HepG2 (cell line): ENCODE measurements around the gene SMCO4.

Experiments used
- CBFB ChIP-seq: sonication (generic); formaldehyde crosslinking; IDR thresholded peaks from 2 replicates; pipeline ENCODE4 v1.4.0; 2020; ENCODE audit warnings: missing genetic modification reagents
- CHD2 ChIP-seq: IDR thresholded peaks from 2 replicates; pipeline ENCODE4 v1.6.1; 2011; ENCODE audit warnings: low read depth, low read length, improper control_type of control experiment
- FOXA1 ChIP-seq, 2 experiments: fragments of 450-650 bp in 1 of 2; sonication (generic) in 1 of 2; formaldehyde crosslinking in 1 of 2; IDR thresholded peaks; 2 replicates each; pipeline versions ENCODE4 v1.4.0 to v1.6.1; 2016 to 2020; ENCODE audit warnings: missing genetic modification reagents in 1 of 2
- GABPA ChIP-seq, 2 experiments: IDR thresholded peaks; 2 replicates each; pipeline ENCODE4 v1.6.1; 2011 to 2016; ENCODE audit warnings: low read depth in 2 of 2, low read length in 1 of 2, missing biosample characterization in 1 of 2, missing genetic modification characterization in 1 of 2
- GATAD1 ChIP-seq: IDR thresholded peaks from 2 replicates; pipeline ENCODE4 v1.6.1; 2016; ENCODE audit warnings: missing genetic modification reagents, missing compliant biosample characterization
- MNT ChIP-seq: fragments of 450-650 bp; IDR thresholded peaks from 2 replicates; pipeline ENCODE4 v1.6.1; 2016
- PHF8 ChIP-seq: sonication (generic); formaldehyde crosslinking; IDR thresholded peaks from 2 replicates; pipeline ENCODE4 v1.5.0; 2020; ENCODE audit warnings: missing genetic modification reagents
- SIN3A ChIP-seq: IDR thresholded peaks from 2 replicates; pipeline ENCODE4 v1.6.1; 2011; ENCODE audit warnings: low read depth, mild to moderate bottlenecking, control low read depth, low read length, borderline replicate concordance
- SPEN ChIP-seq: sonication (generic); formaldehyde crosslinking; IDR thresholded peaks from 2 replicates; pipeline ENCODE4 v1.5.1; 2020; ENCODE audit warnings: low read depth, mild to moderate bottlenecking, missing genetic modification reagents
- ZNF121 ChIP-seq: sonication (generic); formaldehyde crosslinking; IDR thresholded peaks from 2 replicates; pipeline ENCODE4 v1.5.0; 2020; ENCODE audit warnings: mild to moderate bottlenecking, missing genetic modification reagents
- ZNF383 ChIP-seq: sonication (generic); formaldehyde crosslinking; IDR thresholded peaks from 2 replicates; pipeline ENCODE4 v1.4.0; 2020; ENCODE audit warnings: missing genetic modification reagents, mild to moderate bottlenecking, borderline replicate concordance
- ZNF577 ChIP-seq: sonication (generic); formaldehyde crosslinking; IDR thresholded peaks from 2 replicates; pipeline ENCODE4 v1.4.0; 2020; ENCODE audit warnings: mild to moderate bottlenecking, low read depth, missing genetic modification reagents, borderline replicate concordance
- TF ChIP-seq, protein P1 (sequence below): sonication (generic); formaldehyde crosslinking; IDR thresholded peaks from 2 replicates; pipeline ENCODE4 v1.5.0; 2020; ENCODE audit warnings: mild to moderate bottlenecking, missing genetic modification reagents, moderate library complexity
- TF ChIP-seq, protein P2 (sequence below): sonication (generic); formaldehyde crosslinking; IDR thresholded peaks from 2 replicates; pipeline ENCODE4 v1.9.0; 2021; ENCODE audit warnings: missing genetic modification reagents, borderline replicate concordance

GRCh38 chr11:93524173-93524536 is 19.0 kb downstream of the SMCO4 start:
- TF ChIP-seq PHF8 (CRISPR knock-in tag) (no peak), SPEN (CRISPR knock-in tag) (no peak), CHD2 (no peak), MNT (no peak), ZNF121 (no peak), SIN3A (no peak), GABPA (IDR thresholded peaks at IDR 0.05; ENCODE audit: low read depth, low read length) (no peak), GABPA (CRISPR knock-in tag; IDR thresholded peaks at IDR 0.05; ENCODE audit: low read depth) (no peak), FOXA1 (IDR thresholded peaks at IDR 0.05) (no peak), FOXA1 (CRISPR knock-in tag; IDR thresholded peaks at IDR 0.05) (no peak), ZNF577 (no peak), GATAD1 (no peak), ZNF383 (CRISPR knock-in tag) (no peak), CBFB (CRISPR knock-in tag) (no peak)
- TF ChIP-seq, protein P1, sequence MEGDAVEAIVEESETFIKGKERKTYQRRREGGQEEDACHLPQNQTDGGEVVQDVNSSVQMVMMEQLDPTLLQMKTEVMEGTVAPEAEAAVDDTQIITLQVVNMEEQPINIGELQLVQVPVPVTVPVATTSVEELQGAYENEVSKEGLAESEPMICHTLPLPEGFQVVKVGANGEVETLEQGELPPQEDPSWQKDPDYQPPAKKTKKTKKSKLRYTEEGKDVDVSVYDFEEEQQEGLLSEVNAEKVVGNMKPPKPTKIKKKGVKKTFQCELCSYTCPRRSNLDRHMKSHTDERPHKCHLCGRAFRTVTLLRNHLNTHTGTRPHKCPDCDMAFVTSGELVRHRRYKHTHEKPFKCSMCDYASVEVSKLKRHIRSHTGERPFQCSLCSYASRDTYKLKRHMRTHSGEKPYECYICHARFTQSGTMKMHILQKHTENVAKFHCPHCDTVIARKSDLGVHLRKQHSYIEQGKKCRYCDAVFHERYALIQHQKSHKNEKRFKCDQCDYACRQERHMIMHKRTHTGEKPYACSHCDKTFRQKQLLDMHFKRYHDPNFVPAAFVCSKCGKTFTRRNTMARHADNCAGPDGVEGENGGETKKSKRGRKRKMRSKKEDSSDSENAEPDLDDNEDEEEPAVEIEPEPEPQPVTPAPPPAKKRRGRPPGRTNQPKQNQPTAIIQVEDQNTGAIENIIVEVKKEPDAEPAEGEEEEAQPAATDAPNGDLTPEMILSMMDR (CRISPR knock-in tag), result no peak
- TF ChIP-seq, protein P2, sequence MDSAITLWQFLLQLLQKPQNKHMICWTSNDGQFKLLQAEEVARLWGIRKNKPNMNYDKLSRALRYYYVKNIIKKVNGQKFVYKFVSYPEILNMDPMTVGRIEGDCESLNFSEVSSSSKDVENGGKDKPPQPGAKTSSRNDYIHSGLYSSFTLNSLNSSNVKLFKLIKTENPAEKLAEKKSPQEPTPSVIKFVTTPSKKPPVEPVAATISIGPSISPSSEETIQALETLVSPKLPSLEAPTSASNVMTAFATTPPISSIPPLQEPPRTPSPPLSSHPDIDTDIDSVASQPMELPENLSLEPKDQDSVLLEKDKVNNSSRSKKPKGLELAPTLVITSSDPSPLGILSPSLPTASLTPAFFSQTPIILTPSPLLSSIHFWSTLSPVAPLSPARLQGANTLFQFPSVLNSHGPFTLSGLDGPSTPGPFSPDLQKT (CRISPR knock-in tag), result no peak
